NT2/D1 (cell line): ENCODE measurements around the gene IMMP2L.

Experiments used
- SUZ12 ChIP-seq: IDR thresholded peaks from 2 replicates; pipeline ENCODE4 v1.6.1; 2011; ENCODE audit not compliant: insufficient read length, insufficient read depth; ENCODE audit errors: extremely low read depth
- YY1 ChIP-seq: IDR thresholded peaks from 2 replicates; pipeline ENCODE4 v1.6.1; 2011; ENCODE audit not compliant: insufficient read length, insufficient read depth
- ZNF274 ChIP-seq: IDR thresholded peaks from 2 replicates; pipeline ENCODE4 v1.6.1; 2011; ENCODE audit warnings: mild to moderate bottlenecking, low read depth, low read length

- TF ChIP-seq ZNF274 (no peak), SUZ12 (no peak), YY1 (no peak)
Observed at GRCh38 chr7:110835849-110836248, 726.4 kb downstream of the IMMP2L start.
